HepG2 (cell line): ENCODE measurements around the gene PLEKHG4B. TPM values are rescaled to one million over a fixed set of nuclear protein-coding genes. Genes with fewer than 3 reads are reported as not detected.

ENCODE experiments used
- ATAC-seq: fragments of 200-7000 bp; cut with Tn5 transposase; 3 replicates; pipeline ENCODE4 v1.9.1; 2020; ENCODE audit warnings: mild to moderate bottlenecking, moderate library complexity
- BruUV-seq: library from RNA; stranded (reverse); fragments of 400-500 nt; replicated peaks from 2 replicates; lab custom pipeline; 2021; lab: Mats Ljungman, UMichigan
- CTCF ChIA-PET: fragments of 300-600 bp; formaldehyde crosslinking; extraction: SDS; loops from one replicate; lab custom pipeline; 2021; ENCODE audit warnings: low total read pairs, inconsistent platforms, low intra/inter-chr PET ratio; lab: Yijun Ruan, JAX
- POLR2A ChIA-PET: fragments of 350-600 bp; sonication (Branson Sonifier 250); formaldehyde crosslinking; loops from one replicate; lab custom pipeline; 2020; ENCODE audit warnings: antibody characterized with exemption, inconsistent platforms; lab: Yijun Ruan, JAX
- DNase-seq: peaks from one replicate; pipeline ENCODE4 v3.0.0-alpha.2; 2015; ENCODE audit warnings: low spot score
- FAIRE-seq: peaks from 3 replicates; lab custom pipeline; 2011; peaks lifted over from hg19 to GRCh38; lab: Jason Lieb, UNC
- H2AFZ ChIP-seq: one replicate; pipeline ENCODE4 v1.6.1; 2011; ENCODE audit warnings: low read length, inconsistent platforms
- H3K27ac ChIP-seq: fragments of 300-600 bp; 3 replicates; pipeline ENCODE4 v1.8.0; 2011; ENCODE audit warnings: mixed run types, mild to moderate bottlenecking, mixed read lengths, low read length, inconsistent platforms; ENCODE audit not compliant: insufficient read depth; ENCODE audit errors: extremely low read length
- H3K27me3 ChIP-seq, 2 experiments: fragments of 200-600 bp in 1 of 2; 2 replicates in 1 of 2; 3 replicates in 1 of 2; pipeline versions ENCODE4 v1.6.0 to v1.8.0; 2011; ENCODE audit warnings: low read length in 2 of 2, mild to moderate bottlenecking in 2 of 2, moderate library complexity in 2 of 2, inconsistent platforms in 1 of 2; ENCODE audit not compliant: insufficient read depth in 2 of 2, control insufficient read depth in 1 of 2
- H3K36me3 ChIP-seq, 2 experiments: fragments of 200-600 bp in 1 of 2; replicated peaks in 1 of 2; 2 replicates in 1 of 2; 3 replicates in 1 of 2; pipeline versions ENCODE4 v1.5.1 to v1.8.0; 2011; ENCODE audit warnings: low read length in 2 of 2, inconsistent platforms in 1 of 2; ENCODE audit not compliant: insufficient read depth in 2 of 2, control insufficient read depth in 1 of 2
- H3K4me1 ChIP-seq: 2 replicates; pipeline ENCODE4 v1.5.1; 2012; ENCODE audit warnings: low read length, inconsistent platforms; ENCODE audit not compliant: insufficient read depth
- H3K4me2 ChIP-seq: 2 replicates; pipeline ENCODE4 v1.6.0; 2011; ENCODE audit warnings: low read depth, low read length, inconsistent platforms
- H3K4me3 ChIP-seq, 3 experiments: fragments of 200-600 bp in 1 of 3; sonication (generic), shearing (Covaris generic) in 1 of 3; replicated peaks in 1 of 3; 2 replicates each; pipeline ENCODE4 v1.5.1; 2011 to 2016; ENCODE audit warnings: low read length in 3 of 3, inconsistent platforms in 2 of 3, low read depth in 2 of 3, mild to moderate bottlenecking in 2 of 3, control low read depth in 1 of 3, mixed read lengths in 1 of 3; ENCODE audit not compliant: insufficient read depth in 1 of 3
- H3K79me2 ChIP-seq: one replicate; pipeline ENCODE4 v1.6.1; 2011; ENCODE audit warnings: low read length, inconsistent platforms; ENCODE audit not compliant: insufficient read depth
- H3K9ac ChIP-seq: 2 replicates; pipeline ENCODE4 v1.6.0; 2011; ENCODE audit warnings: mild to moderate bottlenecking, low read depth, low read length, inconsistent platforms; ENCODE audit not compliant: insufficient read depth
- H3K9me3 ChIP-seq: 2 replicates; pipeline ENCODE4 v1.5.1; 2012; ENCODE audit warnings: mild to moderate bottlenecking, low read length
- H4K20me1 ChIP-seq: 2 replicates; pipeline ENCODE4 v1.6.0; 2011; ENCODE audit warnings: inconsistent platforms, mild to moderate bottlenecking, low read length, moderate library complexity; ENCODE audit not compliant: insufficient read depth
- CHD4 ChIP-seq: fragments of 200-600 bp; sonication (generic); IDR thresholded peaks from 2 replicates; pipeline ENCODE4 v1.7.0; 2017; ENCODE audit warnings: mild to moderate bottlenecking, low read length, borderline replicate concordance
- HOXA3 ChIP-seq: sonication (generic); formaldehyde crosslinking; IDR thresholded peaks from 2 replicates; pipeline ENCODE4 v1.5.0; 2020; ENCODE audit warnings: missing genetic modification reagents
- IKZF4 ChIP-seq: sonication (generic); formaldehyde crosslinking; IDR thresholded peaks from 2 replicates; pipeline ENCODE4 v1.5.1; 2020; ENCODE audit warnings: borderline replicate concordance, mild to moderate bottlenecking, low read depth, missing genetic modification reagents; ENCODE audit errors: not compliant biosample characterization
- LCORL ChIP-seq, 2 experiments: fragments of 450-650 bp in 1 of 2; sonication (generic) in 1 of 2; formaldehyde crosslinking in 1 of 2; IDR thresholded peaks; 2 replicates each; pipeline versions ENCODE4 v1.5.0 to v1.6.1; 2017 to 2020; ENCODE audit warnings: antibody characterized with exemption in 1 of 2, missing genetic modification reagents in 1 of 2
- TGIF2 ChIP-seq: IDR thresholded peaks from 2 replicates; pipeline ENCODE4 v1.6.1; 2016; ENCODE audit warnings: control low read depth, missing compliant biosample characterization
- ZNF20 ChIP-seq: sonication (generic); formaldehyde crosslinking; IDR thresholded peaks from 2 replicates; pipeline ENCODE4 v1.4.0; 2020; ENCODE audit warnings: mild to moderate bottlenecking, moderate library complexity, missing genetic modification reagents
- ZNF891 ChIP-seq: sonication (generic); formaldehyde crosslinking; IDR thresholded peaks from 2 replicates; pipeline ENCODE4 v1.5.0; 2020; ENCODE audit warnings: mild to moderate bottlenecking, missing genetic modification reagents
- WGBS: methylation state at CpG from one replicate; pipeline ENCODE4 v1.1.6; 2017; ENCODE audit warnings: low lambda C conversion rate; 5-methylcytosine and 5-hydroxymethylcytosine counted together
- in situ Hi-C: cut with HindIII; loops from 2 replicates; pipeline ENCODE4 v1.10.0; 2017; ENCODE audit warnings: low pct_unique_long_range_greater_than_20kb; ENCODE audit not compliant: extremely low pct_ligation_motif_present
- intact Hi-C: fragments of 100-400 bp; cut with micrococcal nuclease; formaldehyde crosslinking; loops from one replicate; pipeline ENCODE4 v1.10.0; 2022; ENCODE audit not compliant: unreplicated experiment
- polyA plus RNA-seq, 8 experiments: library from polyadenylated mRNA; depleted of rRNA in 3 of 8; stranded (reverse) in 7 of 8; unstranded in 1 of 8; fragments of >200 nt; fragmentation: Illumina TruSeq in 4 of 8; extraction: Trizol in 4 of 8; gene quantifications; 2 replicates each; pipeline versions ENCODE4 v1.2.1 to v1.2.3, GENCODE V29; 2011 to 2016; ENCODE audit warnings: low read depth in 4 of 8, missing spikeins in 1 of 8, mixed read lengths in 1 of 8; ENCODE audit not compliant: insufficient read depth in 1 of 8
- total RNA-seq, 5 experiments: library from RNA; depleted of rRNA; stranded (reverse); fragments of >200 nt; fragmentation: Illumina TruSeq; extraction: Trizol; gene quantifications; 2 replicates each; pipeline ENCODE4 v1.2.3, GENCODE V29; 2016; ENCODE audit warnings: low read depth in 1 of 5
- TF ChIP-seq, protein P1 (sequence below): sonication (generic); formaldehyde crosslinking; IDR thresholded peaks from 2 replicates; pipeline ENCODE4 v1.4.0; 2020; ENCODE audit warnings: missing genetic modification reagents; ENCODE audit errors: not compliant biosample characterization
- TF ChIP-seq, protein P2 (sequence below): sonication (generic); formaldehyde crosslinking; IDR thresholded peaks from 2 replicates; pipeline ENCODE4 v1.8.1; 2023; ENCODE audit warnings: missing genetic modification reagents, inconsistent platforms, borderline replicate concordance

Gene PLEKHG4B
- total and polyA plus RNA-seq, 2 of the 13 experiments (the other 11 are each of a cell fraction or from before 2014, with no cell fraction given): 0.09 TPM; not detected in 1

DNA sequence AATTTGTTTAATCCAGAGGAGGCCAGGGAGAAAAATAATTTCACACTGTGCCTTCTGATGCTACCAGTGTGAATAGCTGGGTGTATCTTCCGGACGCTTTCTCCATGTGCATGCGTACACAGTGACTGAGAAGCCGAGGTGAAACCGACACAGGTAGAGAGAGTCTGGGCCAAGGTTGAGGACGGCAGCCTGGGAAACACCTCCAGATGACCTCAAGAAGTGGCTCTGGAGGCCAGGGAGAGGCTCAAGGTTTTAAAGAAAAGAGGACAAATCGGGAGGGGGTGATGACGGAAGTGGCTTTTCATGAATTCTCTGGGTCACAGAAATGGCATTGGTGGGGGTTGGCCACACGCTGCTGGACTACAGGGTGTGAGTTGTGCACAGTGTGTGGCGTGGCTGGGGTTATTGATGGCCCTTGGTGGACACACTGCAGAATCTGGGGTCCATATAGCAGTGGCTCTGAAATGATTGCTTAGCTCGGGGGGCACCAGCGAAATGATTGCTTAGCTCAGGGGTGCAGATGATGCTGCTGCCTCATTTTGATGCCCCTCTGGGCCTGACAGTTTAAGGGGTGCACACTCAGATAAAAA, 65.3 kb downstream of the PLEKHG4B start:
- Histone ChIP-seq H3K9ac (no peak overlapping the region), H3K4me1 (no peaks in the 10 kb centered on the region), H4K20me1 (no peaks in the 10 kb centered on the region)
- TF ChIP-seq ZNF20 (CRISPR knock-in tag): no peak
- TF ChIP-seq TGIF2: no peak
- TF ChIP-seq, protein P1, sequence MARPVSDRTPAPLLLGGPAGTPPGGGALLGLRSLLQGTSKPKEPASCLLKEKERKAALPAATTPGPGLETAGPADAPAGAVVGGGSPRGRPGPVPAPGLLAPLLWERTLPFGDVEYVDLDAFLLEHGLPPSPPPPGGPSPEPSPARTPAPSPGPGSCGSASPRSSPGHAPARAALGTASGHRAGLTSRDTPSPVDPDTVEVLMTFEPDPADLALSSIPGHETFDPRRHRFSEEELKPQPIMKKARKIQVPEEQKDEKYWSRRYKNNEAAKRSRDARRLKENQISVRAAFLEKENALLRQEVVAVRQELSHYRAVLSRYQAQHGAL (CRISPR knock-in tag): no peak
- TF ChIP-seq CHD4: no peak
- no peak for TF ChIP-seq HOXA3 (CRISPR knock-in tag)
- TF ChIP-seq, protein P2, sequence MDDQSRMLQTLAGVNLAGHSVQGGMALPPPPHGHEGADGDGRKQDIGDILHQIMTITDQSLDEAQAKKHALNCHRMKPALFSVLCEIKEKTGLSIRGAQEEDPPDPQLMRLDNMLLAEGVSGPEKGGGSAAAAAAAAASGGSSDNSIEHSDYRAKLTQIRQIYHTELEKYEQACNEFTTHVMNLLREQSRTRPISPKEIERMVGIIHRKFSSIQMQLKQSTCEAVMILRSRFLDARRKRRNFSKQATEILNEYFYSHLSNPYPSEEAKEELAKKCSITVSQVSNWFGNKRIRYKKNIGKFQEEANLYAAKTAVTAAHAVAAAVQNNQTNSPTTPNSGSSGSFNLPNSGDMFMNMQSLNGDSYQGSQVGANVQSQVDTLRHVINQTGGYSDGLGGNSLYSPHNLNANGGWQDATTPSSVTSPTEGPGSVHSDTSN (CRISPR knock-in tag): no peak
- TF ChIP-seq IKZF4 (CRISPR knock-in tag): no peak
- no peak for TF ChIP-seq ZNF891 (CRISPR knock-in tag)
- TF ChIP-seq LCORL (IDR thresholded peaks at IDR 0.05): no peak
- TF ChIP-seq LCORL (CRISPR knock-in tag; IDR thresholded peaks at IDR 0.05): no peak
- TF ChIP-seq, all 625 proteins: peak for 0
- FAIRE-seq: no peak
- no peaks in the 10 kb centered on the region for H3K9me3 ChIP-seq
- WGBS: 35% methylated on average over 10 of the region's 12 CpGs
- H3K4me2 ChIP-seq: no peak overlapping the region
- no peaks in the 10 kb centered on the region for H3K79me2 ChIP-seq
- CTCF ChIA-PET: no interaction called here
- BruUV-seq: no TSS peak
- DNase-seq: no peak
- H3K27me3 ChIP-seq: peaks cover 8 to 76% of the 10 kb centered on the region in 2 experiments
- in situ Hi-C loops (no loop called here), intact Hi-C loops (no loop called here)
- H2AFZ ChIP-seq: no peak overlapping the region
- H3K4me3 ChIP-seq: no peak overlapping the region
- POLR2A ChIA-PET: no interaction called here
- H3K36me3 ChIP-seq: no peaks in the 10 kb centered on the region
- no peak for ATAC-seq
- no peak overlapping the region for H3K27ac ChIP-seq
